ENCODE measurements around the gene NKX3-2. TPM values are rescaled to one million over a fixed set of nuclear protein-coding genes. Genes with fewer than 3 reads are reported as not detected.

Gene NKX3-2
- total RNA-seq, 1 experiment from 2014 or later: not detected

GRCh38 chr4:13538427-13538973 lies 5.8 kb downstream of the NKX3-2 start:
- no peaks in the 10 kb centered on the region for H3K9me3 ChIP-seq (ENCODE audit: low read length)
- no peaks in the 10 kb centered on the region for H3K9me2 ChIP-seq (replicated peaks; ENCODE audit: insufficient read depth, low read length)
- no peak overlapping the region for H3K9ac ChIP-seq (ENCODE audit: low read length)
- H3K4me3 ChIP-seq (ENCODE audit: low read length): no peak overlapping the region
- H3K4me1 ChIP-seq (ENCODE audit: low read length): no peaks in the 10 kb centered on the region
- H4K20me1 ChIP-seq (ENCODE audit: insufficient read depth, low read depth, low read length): no peaks in the 10 kb centered on the region
- DNase-seq: no peak
- no peaks in the 10 kb centered on the region for H3K27me3 ChIP-seq (ENCODE audit: low read length)
- H3K4me2 ChIP-seq (ENCODE audit: low read depth, low read length, poor library complexity, severe bottlenecking): no peak overlapping the region
- H3K27ac ChIP-seq (ENCODE audit: low read length): no peak overlapping the region
- H3K36me3 ChIP-seq (ENCODE audit: insufficient read depth, low read length): no peaks in the 10 kb centered on the region
- H3K79me2 ChIP-seq (ENCODE audit: low read length): no peaks in the 10 kb centered on the region
- no peak overlapping the region for H2AFZ ChIP-seq (ENCODE audit: low read length)

DNA sequence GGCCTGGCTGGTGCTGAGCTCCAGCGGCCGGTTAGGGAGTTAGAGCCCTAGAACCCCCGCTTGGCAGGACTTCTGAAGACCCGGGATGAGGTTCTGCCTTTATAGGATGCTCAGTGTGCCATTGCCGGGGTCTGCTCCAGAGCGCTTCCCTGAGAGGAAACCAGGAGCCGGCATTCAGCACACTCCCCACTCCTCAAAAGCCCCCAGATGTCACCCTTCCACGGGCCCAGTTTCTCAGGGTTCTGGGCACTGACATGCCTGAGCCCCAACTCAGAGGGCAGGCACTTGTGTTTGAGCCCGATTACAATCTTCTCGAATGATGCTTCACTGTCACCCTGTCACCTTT lies 6.5 kb downstream of the NKX3-2 start:
- no peak overlapping the region for H2AFZ ChIP-seq (ENCODE audit: low read length)

GRCh38 chr4:13537011-13537831 lies 7.1 kb downstream of the NKX3-2 start:
- DNase-seq: no peak
- H3K4me1 ChIP-seq (ENCODE audit: low read length): no peaks in the 10 kb centered on the region
- no peaks in the 10 kb centered on the region for H4K20me1 ChIP-seq (ENCODE audit: insufficient read depth, low read depth, low read length)
- H3K27me3 ChIP-seq (ENCODE audit: low read length): no peaks in the 10 kb centered on the region
- no peak overlapping the region for H3K27ac ChIP-seq (ENCODE audit: low read length)
- no peak overlapping the region for H3K9ac ChIP-seq (ENCODE audit: low read length)
- no peak overlapping the region for H2AFZ ChIP-seq (ENCODE audit: low read length)
- H3K9me3 ChIP-seq (ENCODE audit: low read length): no peaks in the 10 kb centered on the region
- no peak overlapping the region for H3K4me3 ChIP-seq (ENCODE audit: low read length)
- H3K9me2 ChIP-seq (replicated peaks; ENCODE audit: insufficient read depth, low read length): no peaks in the 10 kb centered on the region
- H3K4me2 ChIP-seq (ENCODE audit: low read depth, low read length, poor library complexity, severe bottlenecking): no peak overlapping the region
- no peaks in the 10 kb centered on the region for H3K36me3 ChIP-seq (ENCODE audit: insufficient read depth, low read length)
- H3K79me2 ChIP-seq (ENCODE audit: low read length): no peaks in the 10 kb centered on the region

More for the DNA sequence above, 6.5 kb downstream of the NKX3-2 start:
- Histone ChIP-seq H3K79me2 (ENCODE audit: low read length) (no peaks in the 10 kb centered on the region), H3K4me2 (ENCODE audit: low read depth, low read length, poor library complexity, severe bottlenecking) (no peak overlapping the region), H3K4me3 (ENCODE audit: low read length) (no peak overlapping the region), H3K9ac (ENCODE audit: low read length) (no peak overlapping the region), H3K27me3 (ENCODE audit: low read length) (no peaks in the 10 kb centered on the region), H3K27ac (ENCODE audit: low read length) (no peak overlapping the region), H3K9me2 (replicated peaks; ENCODE audit: insufficient read depth, low read length) (no peaks in the 10 kb centered on the region), H3K36me3 (ENCODE audit: insufficient read depth, low read length) (no peaks in the 10 kb centered on the region), H3K9me3 (ENCODE audit: low read length) (no peaks in the 10 kb centered on the region), H4K20me1 (ENCODE audit: insufficient read depth, low read depth, low read length) (no peaks in the 10 kb centered on the region), H3K4me1 (ENCODE audit: low read length) (no peaks in the 10 kb centered on the region)
- no peak for DNase-seq

GRCh38 chr4:13536607-13537006 lies 7.7 kb downstream of the NKX3-2 start:
- no peaks in the 10 kb centered on the region for H3K79me2 ChIP-seq (ENCODE audit: low read length)
- no peaks in the 10 kb centered on the region for H4K20me1 ChIP-seq (ENCODE audit: insufficient read depth, low read depth, low read length)
- no peak overlapping the region for H3K9ac ChIP-seq (ENCODE audit: low read length)
- no peaks in the 10 kb centered on the region for H3K27me3 ChIP-seq (ENCODE audit: low read length)
- no peak for DNase-seq
- H3K4me2 ChIP-seq (ENCODE audit: low read depth, low read length, poor library complexity, severe bottlenecking): no peak overlapping the region
- no peaks in the 10 kb centered on the region for H3K4me1 ChIP-seq (ENCODE audit: low read length)
- H2AFZ ChIP-seq (ENCODE audit: low read length): no peak overlapping the region
- no peak overlapping the region for H3K4me3 ChIP-seq (ENCODE audit: low read length)
- no peaks in the 10 kb centered on the region for H3K36me3 ChIP-seq (ENCODE audit: insufficient read depth, low read length)
- no peak overlapping the region for H3K27ac ChIP-seq (ENCODE audit: low read length)
- no peaks in the 10 kb centered on the region for H3K9me2 ChIP-seq (replicated peaks; ENCODE audit: insufficient read depth, low read length)
- H3K9me3 ChIP-seq (ENCODE audit: low read length): no peaks in the 10 kb centered on the region

GRCh38 chr4:13535708-13536361 lies 8.5 kb downstream of the NKX3-2 start:
- Histone ChIP-seq H3K4me3 (ENCODE audit: low read length) (no peak overlapping the region), H3K9me3 (ENCODE audit: low read length) (no peaks in the 10 kb centered on the region), H3K27me3 (ENCODE audit: low read length) (no peaks in the 10 kb centered on the region), H3K9ac (ENCODE audit: low read length) (no peak overlapping the region), H3K4me1 (ENCODE audit: low read length) (no peaks in the 10 kb centered on the region), H4K20me1 (ENCODE audit: insufficient read depth, low read depth, low read length) (no peaks in the 10 kb centered on the region), H3K9me2 (replicated peaks; ENCODE audit: insufficient read depth, low read length) (no peaks in the 10 kb centered on the region), H3K4me2 (ENCODE audit: low read depth, low read length, poor library complexity, severe bottlenecking) (no peak overlapping the region), H2AFZ (ENCODE audit: low read length) (no peak overlapping the region), H3K27ac (ENCODE audit: low read length) (no peak overlapping the region), H3K36me3 (ENCODE audit: insufficient read depth, low read length) (no peaks in the 10 kb centered on the region), H3K79me2 (ENCODE audit: low read length) (no peaks in the 10 kb centered on the region)
- no peak for DNase-seq

GRCh38 chr4:13535118-13535517 lies 9.2 kb downstream of the NKX3-2 start:
- Histone ChIP-seq H3K27me3 (ENCODE audit: low read length) (no peaks in the 10 kb centered on the region), H3K4me2 (ENCODE audit: low read depth, low read length, poor library complexity, severe bottlenecking) (no peak overlapping the region), H3K27ac (ENCODE audit: low read length) (no peak overlapping the region), H4K20me1 (ENCODE audit: insufficient read depth, low read depth, low read length) (no peaks in the 10 kb centered on the region), H3K79me2 (ENCODE audit: low read length) (no peaks in the 10 kb centered on the region), H2AFZ (ENCODE audit: low read length) (no peak overlapping the region), H3K9ac (ENCODE audit: low read length) (no peak overlapping the region), H3K9me3 (ENCODE audit: low read length) (no peaks in the 10 kb centered on the region), H3K4me3 (ENCODE audit: low read length) (no peak overlapping the region), H3K36me3 (ENCODE audit: insufficient read depth, low read length) (no peaks in the 10 kb centered on the region), H3K4me1 (ENCODE audit: low read length) (no peaks in the 10 kb centered on the region), H3K9me2 (replicated peaks; ENCODE audit: insufficient read depth, low read length) (no peaks in the 10 kb centered on the region)
- DNase-seq: no peak

GRCh38 chr4:13534344-13535063 lies 9.8 kb downstream of the NKX3-2 start:
- no peak overlapping the region for H2AFZ ChIP-seq (ENCODE audit: low read length)
- no peak overlapping the region for H3K4me2 ChIP-seq (ENCODE audit: low read depth, low read length, poor library complexity, severe bottlenecking)
- H3K9me3 ChIP-seq (ENCODE audit: low read length): no peaks in the 10 kb centered on the region
- H3K4me1 ChIP-seq (ENCODE audit: low read length): no peaks in the 10 kb centered on the region
- no peaks in the 10 kb centered on the region for H3K36me3 ChIP-seq (ENCODE audit: insufficient read depth, low read length)
- no peak overlapping the region for H3K4me3 ChIP-seq (ENCODE audit: low read length)
- H4K20me1 ChIP-seq (ENCODE audit: insufficient read depth, low read depth, low read length): no peaks in the 10 kb centered on the region
- no peak overlapping the region for H3K27ac ChIP-seq (ENCODE audit: low read length)
- no peaks in the 10 kb centered on the region for H3K27me3 ChIP-seq (ENCODE audit: low read length)
- no peak for DNase-seq
- H3K9ac ChIP-seq (ENCODE audit: low read length): no peak overlapping the region
- H3K79me2 ChIP-seq (ENCODE audit: low read length): no peaks in the 10 kb centered on the region
- H3K9me2 ChIP-seq (replicated peaks; ENCODE audit: insufficient read depth, low read length): no peaks in the 10 kb centered on the region
